OCI-LY7 (cell line): ENCODE results near the gene RNF130. TPM values are rescaled to one million over a fixed set of nuclear protein-coding genes. Genes with fewer than 3 reads are reported as not detected.

Source experiments
- Bru-seq: library from RNA; stranded (reverse); fragments of 400-500 nt; gene quantifications from one replicate; lab custom pipeline; 2021; lab: Mats Ljungman, UMichigan
- BruChase-seq, 2 experiments: library from RNA; stranded (reverse); fragments of 400-500 nt; gene quantifications; one replicate each; lab custom pipeline; 2021; lab: Mats Ljungman, UMichigan
- BruUV-seq: library from RNA; stranded (reverse); fragments of 400-500 nt; replicated peaks from 2 replicates; lab custom pipeline; 2021; lab: Mats Ljungman, UMichigan
- CTCF ChIA-PET: fragments of 300-600 bp; sonication (Branson Sonifier 250); formaldehyde crosslinking; loops from one replicate; lab custom pipeline; 2022; ENCODE audit warnings: antibody characterized with exemption; ENCODE audit not compliant: unreplicated experiment; lab: Charles Lee
- POLR2A ChIA-PET: fragments of 300-600 bp; sonication (Branson Sonifier 250); formaldehyde crosslinking; loops from one replicate; lab custom pipeline; 2022; ENCODE audit warnings: antibody characterized with exemption; lab: Charles Lee
- DNase-seq: peaks from one replicate; pipeline ENCODE4 v3.0.0-alpha.2; 2015; ENCODE audit warnings: low spot score
- H2AFZ ChIP-seq: fragments of 200-600 bp; sonication (generic), shearing (Covaris generic); 2 replicates; pipeline ENCODE4 v1.6.1; 2014; ENCODE audit warnings: mild to moderate bottlenecking, antibody characterized with exemption, low read length, moderate library complexity
- H3K27ac ChIP-seq: fragments of 200-600 bp; sonication (generic); 2 replicates; pipeline ENCODE4 v1.5.1; 2014; ENCODE audit warnings: mixed run types, low read depth, mild to moderate bottlenecking, moderate library complexity, low read length, inconsistent platforms; ENCODE audit not compliant: poor library complexity, severe bottlenecking
- H3K36me3 ChIP-seq: fragments of 200-600 bp; sonication (generic); 2 replicates; pipeline ENCODE4 v1.6.1; 2014; ENCODE audit warnings: mild to moderate bottlenecking, antibody characterized with exemption, low read length, moderate library complexity, mixed read lengths; ENCODE audit not compliant: insufficient read depth
- H3K4me1 ChIP-seq: fragments of 200-600 bp; sonication (generic); 2 replicates; pipeline ENCODE4 v1.5.1; 2014; ENCODE audit warnings: mild to moderate bottlenecking, low read length; ENCODE audit not compliant: insufficient read depth, poor library complexity, severe bottlenecking
- H3K4me2 ChIP-seq: fragments of 200-600 bp; sonication (generic); 2 replicates; pipeline ENCODE4 v1.6.1; 2014; ENCODE audit warnings: mild to moderate bottlenecking, low read length
- H3K4me3 ChIP-seq: fragments of 200-600 bp; sonication (generic); 2 replicates; pipeline ENCODE4 v1.5.1; 2014; ENCODE audit warnings: mild to moderate bottlenecking, low read depth, low read length; ENCODE audit not compliant: poor library complexity, severe bottlenecking
- H3K79me2 ChIP-seq: fragments of 200-600 bp; sonication (generic); 2 replicates; pipeline ENCODE4 v1.6.1; 2016; ENCODE audit warnings: low read depth, mild to moderate bottlenecking, low read length, moderate library complexity, mixed read lengths; ENCODE audit not compliant: insufficient read depth
- H3K9me2 ChIP-seq: fragments of 200-600 bp; sonication (generic); 2 replicates; pipeline ENCODE4 v1.6.1; 2016; ENCODE audit warnings: mild to moderate bottlenecking, low read length, mixed read lengths; ENCODE audit not compliant: insufficient read depth
- H3K9me3 ChIP-seq: fragments of 200-600 bp; sonication (generic); 2 replicates; pipeline ENCODE4 v1.6.1; 2014; ENCODE audit warnings: mild to moderate bottlenecking, mixed run types, low read length, mixed read lengths
- H4K20me1 ChIP-seq: fragments of 200-600 bp; sonication (generic); 2 replicates; pipeline ENCODE4 v1.6.1; 2014; ENCODE audit warnings: mild to moderate bottlenecking, antibody characterized with exemption, low read length, moderate library complexity, mixed read lengths; ENCODE audit not compliant: insufficient read depth
- EZH2phosphoT487 ChIP-seq: fragments of 200-600 bp; sonication (generic); IDR thresholded peaks from 2 replicates; pipeline ENCODE4 v1.6.1; 2018; ENCODE audit warnings: low read depth, borderline replicate concordance, mild to moderate bottlenecking, mixed run types, antibody characterized with exemption, low read length, moderate library complexity, mixed read lengths
- intact Hi-C: fragments of 100-400 bp; cut with micrococcal nuclease; formaldehyde crosslinking; loops from one replicate; pipeline ENCODE4 v1.10.0; 2022; ENCODE audit not compliant: unreplicated experiment
- long read RNA-seq: library from polyadenylated mRNA; stranded (forward); transcript quantifications from one replicate; pipeline ENCODE4 v2.0.0, GENCODE V29; 2022
- total RNA-seq, 2 experiments: library from RNA; depleted of rRNA in 1 of 2; stranded (reverse); fragments of >200 nt in 1 of 2; shearing (Covaris generic) in 1 of 2; gene quantifications; 2 replicates each; pipeline ENCODE4 v1.2.3, GENCODE V29; 2014 to 2022
- TF ChIP-seq, protein P1 (sequence below): fragments of 200-600 bp; sonication (generic); conservative IDR thresholded peaks from 2 replicates; pipeline ENCODE4 v1.5.1; 2014; ENCODE audit warnings: mild to moderate bottlenecking, antibody characterized with exemption, low read length, moderate library complexity, mixed read lengths

Gene RNF130
- 0.08 and 0.16 TPM in 2 replicates for total RNA-seq (2014; rRNA removed; shearing (Covaris generic))
- total RNA-seq (2022): not detected in 2 replicates
- Bru-seq, nascent RNA: percentile 13 among the genes with signal in this experiment
- BruChase-seq, experiment 1, labeled RNA remaining after a 6-hour chase: percentile 12 among the genes with signal in this experiment
- percentile 14 among the genes with signal in this experiment for BruChase-seq, experiment 2, labeled RNA remaining after a 2-hour chase
- long read RNA-seq, partial matches to known transcripts: 1 of 1 reads
- long read RNA-seq, other reads (novel, unspliced or antisense): 0 of 1 reads

DNA sequence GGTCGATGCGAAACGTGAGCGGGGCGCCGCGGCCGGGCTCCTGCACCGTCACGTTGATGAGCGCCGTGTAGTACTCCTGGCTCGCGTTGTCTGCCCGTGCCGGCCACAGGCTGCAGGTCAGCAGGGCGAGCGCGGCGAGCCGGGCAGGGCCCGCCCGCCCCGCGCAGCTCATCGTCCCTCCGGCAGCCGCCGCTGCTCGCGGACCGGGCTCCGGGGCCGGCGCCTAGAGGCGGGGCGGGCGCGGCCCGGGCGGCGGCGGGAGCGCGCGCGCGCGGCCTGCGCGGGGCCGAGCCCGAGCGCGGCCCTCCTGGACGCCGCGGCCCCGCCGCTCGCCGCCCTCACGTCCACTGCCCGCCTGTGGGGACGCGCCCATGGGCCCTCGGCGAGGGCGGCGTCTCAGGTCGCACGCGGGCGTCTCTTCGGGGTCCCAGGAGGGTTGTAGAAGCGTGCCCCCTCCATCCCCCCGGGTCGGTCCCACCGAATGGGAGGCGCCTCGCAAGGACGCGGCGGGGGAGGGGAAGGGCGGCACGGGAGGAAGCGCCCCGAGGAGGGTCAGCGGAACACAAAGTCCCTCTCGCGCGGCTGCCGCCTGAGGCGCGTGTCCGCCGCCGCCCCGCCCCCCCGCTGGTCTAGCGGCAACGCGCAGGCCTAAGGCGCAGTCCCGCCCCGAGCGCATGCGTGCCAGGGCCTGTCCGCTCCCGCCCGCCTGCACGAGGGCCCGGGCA, at the start of gene RNF130:
Gene RNF130, minus strand, starts transcription at position 229 of the 725 bp plus-strand sequence. Its CDS starts 57 bp downstream, at position 172.
- H3K79me2 ChIP-seq: no peaks in the 10 kb centered on the region
- no TSS peak for BruUV-seq
- no peak for TF ChIP-seq EZH2phosphoT487
- TF ChIP-seq, protein P1, sequence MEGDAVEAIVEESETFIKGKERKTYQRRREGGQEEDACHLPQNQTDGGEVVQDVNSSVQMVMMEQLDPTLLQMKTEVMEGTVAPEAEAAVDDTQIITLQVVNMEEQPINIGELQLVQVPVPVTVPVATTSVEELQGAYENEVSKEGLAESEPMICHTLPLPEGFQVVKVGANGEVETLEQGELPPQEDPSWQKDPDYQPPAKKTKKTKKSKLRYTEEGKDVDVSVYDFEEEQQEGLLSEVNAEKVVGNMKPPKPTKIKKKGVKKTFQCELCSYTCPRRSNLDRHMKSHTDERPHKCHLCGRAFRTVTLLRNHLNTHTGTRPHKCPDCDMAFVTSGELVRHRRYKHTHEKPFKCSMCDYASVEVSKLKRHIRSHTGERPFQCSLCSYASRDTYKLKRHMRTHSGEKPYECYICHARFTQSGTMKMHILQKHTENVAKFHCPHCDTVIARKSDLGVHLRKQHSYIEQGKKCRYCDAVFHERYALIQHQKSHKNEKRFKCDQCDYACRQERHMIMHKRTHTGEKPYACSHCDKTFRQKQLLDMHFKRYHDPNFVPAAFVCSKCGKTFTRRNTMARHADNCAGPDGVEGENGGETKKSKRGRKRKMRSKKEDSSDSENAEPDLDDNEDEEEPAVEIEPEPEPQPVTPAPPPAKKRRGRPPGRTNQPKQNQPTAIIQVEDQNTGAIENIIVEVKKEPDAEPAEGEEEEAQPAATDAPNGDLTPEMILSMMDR: no peak
- H3K9me2 ChIP-seq: no peaks in the 10 kb centered on the region
- H4K20me1 ChIP-seq: no peaks in the 10 kb centered on the region
- H3K4me1 ChIP-seq: no peaks in the 10 kb centered on the region
- intact Hi-C loops: no loop called here
- H3K27ac ChIP-seq: no peak within 1 kb of the TSS
- H3K4me3 ChIP-seq: peak within 1 kb of the TSS; percentile 63
- H3K4me2 ChIP-seq: peak within 1 kb of the TSS; percentile 52
- ChIA-PET CTCF (no interaction called here), POLR2A (interaction anchor here (0.7 kb wide), 1 partner anchor 25 kb away, joined by 3 read pairs; no protein-coding TSS in a partner anchor)
- H3K36me3 ChIP-seq: no peaks in the 10 kb centered on the region
- DNase-seq: peak; percentile 59
- no peaks in the 10 kb centered on the region for H3K9me3 ChIP-seq
- H2AFZ ChIP-seq: no peak within 1 kb of the TSS; the same call in 1 of the 2 replicates

DNA sequence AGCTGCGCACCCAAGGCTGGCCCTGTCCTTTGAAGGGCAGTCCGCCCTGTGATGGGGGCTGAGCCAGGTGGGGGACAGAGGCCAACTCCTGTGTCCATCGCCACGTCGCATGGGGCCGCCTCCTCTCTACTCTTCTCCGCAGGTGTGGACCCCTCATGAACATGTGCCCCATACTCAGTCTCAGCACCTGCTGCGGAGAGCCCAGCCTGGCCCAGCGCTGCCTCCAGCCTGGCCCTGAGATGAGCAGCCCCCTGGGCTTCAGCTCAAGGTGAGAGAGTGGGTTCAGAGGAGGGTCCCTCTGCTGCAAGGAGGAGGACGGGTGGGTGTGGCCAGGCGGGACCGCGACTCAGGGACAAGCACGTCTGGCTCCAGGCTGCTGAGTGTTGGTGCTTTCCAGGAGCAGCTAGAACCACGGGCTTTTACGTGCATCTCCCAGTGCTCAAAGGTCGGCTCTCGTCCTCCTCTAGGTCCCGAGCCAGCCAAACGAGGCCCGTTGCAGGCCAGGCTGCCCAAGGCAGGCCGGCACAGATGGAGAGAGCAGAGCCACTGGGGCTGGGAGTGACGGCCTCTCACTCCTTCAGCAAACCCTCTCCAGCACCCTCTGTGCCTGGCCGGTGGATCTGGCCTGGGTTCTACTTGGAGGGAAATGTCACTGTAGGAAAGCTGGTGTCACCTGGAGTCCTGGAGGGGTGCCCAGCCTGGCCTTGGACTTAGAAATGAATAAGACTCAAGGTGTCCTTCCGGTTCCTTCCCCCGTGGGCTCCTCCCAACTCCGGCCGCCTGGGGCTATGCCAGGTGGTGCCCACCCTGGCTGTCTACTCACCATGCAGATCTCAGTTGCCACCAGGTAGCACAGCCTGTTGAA, 48.9 kb upstream of the RNF130 start:
- BruUV-seq: no TSS peak
- no peak for DNase-seq
- H3K79me2 ChIP-seq: no peaks in the 10 kb centered on the region
- H2AFZ ChIP-seq: no peak overlapping the region
- H3K4me3 ChIP-seq: no peak overlapping the region
- no peak for TF ChIP-seq EZH2phosphoT487
- CTCF ChIA-PET: no interaction called here
- POLR2A ChIA-PET: no interaction called here
- intact Hi-C loops: no loop called here
- H3K36me3 ChIP-seq: no peaks in the 10 kb centered on the region
- no peak overlapping the region for H3K4me2 ChIP-seq
- H4K20me1 ChIP-seq: no peaks in the 10 kb centered on the region
- H3K27ac ChIP-seq: no peak overlapping the region
- H3K9me3 ChIP-seq: no peaks in the 10 kb centered on the region
- H3K9me2 ChIP-seq: no peaks in the 10 kb centered on the region
- H3K4me1 ChIP-seq: no peaks in the 10 kb centered on the region

DNA sequence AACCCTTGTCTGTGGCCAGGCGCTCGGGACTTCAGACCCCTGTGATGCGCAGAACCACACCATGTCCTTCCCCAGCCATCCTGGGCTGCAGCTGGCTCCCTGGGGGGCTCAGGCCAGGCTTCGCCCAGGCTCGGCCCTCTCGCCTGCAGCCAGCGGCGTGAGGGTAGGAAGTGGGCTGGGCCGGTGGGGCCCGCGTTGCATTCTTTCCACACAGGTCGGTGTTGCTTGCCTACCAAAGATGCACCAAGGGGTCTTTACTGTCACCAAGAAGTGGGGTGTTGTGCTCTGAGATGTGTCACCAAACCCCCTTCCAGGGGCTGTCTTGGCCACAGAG, 48.3 kb upstream of the RNF130 start:
- no peaks in the 10 kb centered on the region for H3K9me3 ChIP-seq
- H3K9me2 ChIP-seq: no peaks in the 10 kb centered on the region
- H3K79me2 ChIP-seq: no peaks in the 10 kb centered on the region
- TF ChIP-seq, protein P1: no peak
- no peak for TF ChIP-seq EZH2phosphoT487
- no peaks in the 10 kb centered on the region for H3K36me3 ChIP-seq
- CTCF ChIA-PET: no interaction called here
- no TSS peak for BruUV-seq
- H3K4me1 ChIP-seq: no peaks in the 10 kb centered on the region
- H2AFZ ChIP-seq: no peak overlapping the region
- no peak for DNase-seq
- POLR2A ChIA-PET: interaction anchor here (0.6 kb wide), 1 partner anchor 1095 kb away, joined by 3 read pairs; no protein-coding TSS in a partner anchor
- no peak overlapping the region for H3K4me3 ChIP-seq
- intact Hi-C loops: no loop called here
- no peak overlapping the region for H3K4me2 ChIP-seq
- H4K20me1 ChIP-seq: no peaks in the 10 kb centered on the region
- no peak overlapping the region for H3K27ac ChIP-seq
